ENCODE measurements around the gene CAPN15.

- TF ChIP-seq POU5F1 (IDR thresholded peaks at IDR 0.05; ENCODE audit: borderline replicate concordance, low read depth, low read length, partially characterized antibody), result no peak
- no peak for TF ChIP-seq RFX1 (IDR thresholded peaks at IDR 0.05)
- no peak for TF ChIP-seq CAMTA2 (CRISPR knock-in tag; conservative IDR thresholded peaks at IDR 0.05)
- TF ChIP-seq SMARCE1 (IDR thresholded peaks at IDR 0.05), result no peak
- no peak for TF ChIP-seq GABPB1 (CRISPR knock-in tag; IDR thresholded peaks at IDR 0.05)
- TF ChIP-seq CEBPB (tag; IDR thresholded peaks at IDR 0.05), result no peak
- no peak for TF ChIP-seq RFX5 (IDR thresholded peaks at IDR 0.05; ENCODE audit: low read depth, low read length)
- TF ChIP-seq MAFF (IDR thresholded peaks at IDR 0.05; ENCODE audit: low read length), result no peak
- no peak for TF ChIP-seq SP1 (CRISPR knock-in tag; IDR thresholded peaks at IDR 0.05)
- no peak for TF ChIP-seq TAF1 (IDR thresholded peaks at IDR 0.05; ENCODE audit: control insufficient read depth, extremely low read depth, insufficient read depth, low read length, severe bottlenecking)
- no peak for TF ChIP-seq ZC3H11A (IDR thresholded peaks at IDR 0.05; ENCODE audit: low read depth, low read length)
- no peak for TF ChIP-seq ZNF165 (CRISPR knock-in tag; IDR thresholded peaks at IDR 0.05; ENCODE audit: borderline replicate concordance)
- TF ChIP-seq CHD2 (IDR thresholded peaks at IDR 0.05; ENCODE audit: low read depth, low read length), result no peak
These were observed 67.6 kb downstream of the CAPN15 start for GRCh38 chr16:595094-595528.

All from K562 (cell line).